HG03025 (cell line): ENCODE results near the gene BCAN.

Experiments
- ATAC-seq: cut with Tn5 transposase; IDR thresholded peaks from one replicate; pipeline ENCODE4 v1.9.1; 2021; ENCODE audit warnings: mild to moderate bottlenecking, moderate library complexity; ENCODE audit not compliant: unreplicated experiment, low FRiP score

BCAN gene

DNA sequence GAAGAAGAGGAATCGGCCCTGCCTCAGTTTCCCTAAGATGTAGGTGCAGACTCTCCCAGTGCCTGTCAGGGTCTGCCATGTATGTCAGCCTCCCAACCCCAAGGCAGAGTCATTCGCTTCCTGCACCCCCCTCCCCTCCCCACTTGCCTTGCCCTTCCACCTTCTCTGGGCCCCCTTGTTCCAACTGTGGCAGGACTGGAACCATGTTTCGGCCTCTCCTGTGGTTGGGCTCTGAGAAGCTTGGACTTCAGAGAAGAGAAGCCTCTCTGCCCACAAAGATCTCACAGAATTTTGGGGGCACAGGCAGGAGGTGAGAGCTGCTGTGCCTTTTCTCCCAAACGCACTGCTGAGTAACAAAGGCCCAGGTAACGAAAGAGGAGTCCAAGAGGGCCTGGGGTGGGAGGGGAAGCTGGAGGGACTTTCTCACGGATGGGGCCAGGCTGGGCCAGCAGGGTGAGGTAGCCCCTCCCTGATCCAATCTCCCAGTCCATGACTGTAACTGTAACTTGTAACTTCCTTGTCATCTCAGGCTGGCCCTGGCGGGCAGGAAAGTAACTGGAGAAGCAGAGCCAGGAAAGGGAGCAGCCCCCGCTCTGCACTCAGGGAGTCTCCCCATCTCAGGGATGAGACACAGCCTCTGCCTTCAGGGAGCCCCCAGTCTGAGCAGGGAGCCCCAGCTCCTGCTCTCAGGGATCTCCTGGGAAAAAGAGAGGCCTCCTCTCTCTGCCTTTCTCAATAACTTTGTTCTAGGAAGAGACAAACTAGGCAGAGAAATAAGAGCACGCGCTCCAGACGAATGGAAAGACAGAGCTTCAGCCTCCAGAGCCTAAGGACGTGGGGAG, 52.2 kb downstream of the BCAN start:
- ATAC-seq, result no peak

DNA sequence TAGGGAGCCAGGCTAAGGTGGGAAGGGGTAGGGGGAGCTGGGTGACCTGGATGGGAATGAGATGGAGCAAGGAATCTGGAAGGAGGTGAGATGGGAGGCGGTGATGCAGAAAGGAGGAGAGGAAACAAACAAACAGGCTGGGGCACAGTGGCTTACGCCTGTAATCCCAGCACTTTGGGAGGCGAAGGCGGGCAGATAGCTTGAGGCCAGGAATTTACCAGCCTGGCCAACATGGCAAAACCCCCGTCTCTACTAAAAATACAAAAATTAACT, 52.7 kb downstream of the BCAN start:
- no peak for ATAC-seq

DNA sequence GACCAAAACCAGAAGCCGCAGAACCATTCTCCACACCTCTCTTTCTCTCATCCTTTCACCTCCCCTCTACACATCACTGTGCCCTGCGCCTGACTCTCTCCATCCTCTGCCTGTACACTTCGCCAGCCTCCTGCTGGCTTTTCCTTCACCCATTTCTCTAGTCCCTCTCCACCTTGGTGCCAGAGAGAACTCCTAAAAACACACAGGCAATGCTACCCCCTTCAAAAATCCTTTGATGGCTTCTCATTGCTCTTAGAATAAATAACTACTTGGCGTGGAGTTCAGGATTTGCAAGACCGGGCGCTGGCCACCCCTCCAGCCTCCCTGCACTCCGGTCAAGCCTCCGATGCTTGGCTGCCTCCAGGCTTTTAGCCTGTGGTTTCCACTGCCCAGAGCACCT, 54.8 kb downstream of the BCAN start:
- no peak for ATAC-seq

DNA sequence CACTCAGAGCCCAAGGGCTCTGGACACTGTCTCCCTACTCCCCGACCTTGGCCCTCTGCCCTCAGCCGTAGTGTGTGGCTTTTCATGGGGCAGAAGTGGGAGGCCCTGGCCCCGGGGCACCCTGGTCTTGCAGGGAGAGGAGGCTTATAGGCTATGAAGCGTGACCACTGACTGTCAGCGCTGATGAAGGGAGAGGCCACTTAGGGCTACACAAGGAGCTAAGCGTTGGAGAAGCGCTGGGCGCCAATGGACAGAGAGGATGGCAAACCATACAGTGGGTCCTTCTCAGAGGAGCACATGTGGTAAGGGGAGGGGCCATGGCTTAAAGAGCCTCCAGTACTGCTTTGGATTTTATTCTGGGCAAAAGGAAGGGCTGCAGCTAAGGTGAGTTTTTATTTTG, 55.6 kb downstream of the BCAN start:
- no peak for ATAC-seq

DNA sequence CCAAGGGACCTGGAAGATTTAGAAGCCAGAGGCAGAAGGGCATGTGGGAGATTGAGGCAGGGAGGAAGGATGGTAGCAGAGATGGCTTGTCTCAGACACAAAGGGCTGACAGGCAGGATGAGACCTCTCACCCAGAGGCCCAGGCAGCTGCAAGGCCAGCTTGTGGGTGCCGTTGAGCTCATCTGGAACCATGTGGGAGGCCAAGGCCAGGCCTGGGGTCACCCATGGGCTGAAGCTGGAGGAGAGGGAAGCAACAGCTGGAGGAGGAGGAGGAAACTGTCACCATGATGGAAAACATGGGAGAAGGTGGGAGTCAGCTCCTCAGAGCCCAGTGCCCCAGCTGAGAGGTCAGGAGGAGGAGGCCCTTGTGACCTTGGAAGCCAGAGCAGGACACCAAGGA, 57.1 kb downstream of the BCAN start:
- no peak for ATAC-seq

DNA sequence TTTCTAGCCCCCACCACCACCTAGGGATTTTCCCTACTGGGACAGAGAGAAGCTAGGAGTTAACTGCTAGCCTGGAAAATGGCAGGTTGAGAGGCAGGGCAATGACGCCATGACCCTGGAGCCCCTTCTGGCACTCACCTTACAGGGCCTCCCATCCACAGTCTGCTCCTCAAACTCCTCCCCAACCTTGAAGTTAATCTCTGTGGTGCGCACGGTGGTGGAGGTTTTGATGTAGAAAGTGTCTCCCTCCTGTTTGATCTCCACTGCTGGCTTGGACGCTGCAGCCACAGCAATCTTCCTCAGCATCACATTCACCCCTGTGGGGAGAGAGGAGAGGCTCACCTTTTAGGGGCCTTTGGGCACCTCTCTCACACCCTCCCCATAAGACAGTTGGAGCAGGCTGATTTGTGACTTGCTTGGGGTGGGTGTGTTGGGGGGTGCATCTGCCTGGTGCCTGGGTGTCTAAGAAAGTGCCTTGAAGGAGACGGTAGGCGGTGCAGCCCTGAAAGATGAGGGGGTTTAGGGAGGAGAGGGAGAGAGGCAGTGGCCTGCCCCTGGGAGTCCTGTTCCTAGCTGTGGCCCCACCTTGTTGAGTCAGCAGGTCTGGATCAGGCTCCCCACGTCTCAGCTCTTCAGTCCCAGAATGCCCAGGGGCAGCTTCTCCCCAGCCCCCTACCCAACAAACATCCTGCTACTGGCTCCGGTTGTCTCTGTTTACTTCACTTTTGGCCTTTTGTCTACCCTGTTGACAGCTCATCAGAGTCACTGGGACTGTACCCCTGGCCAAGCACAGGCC, 59.0 kb downstream of the BCAN start:
- no peak for ATAC-seq

DNA sequence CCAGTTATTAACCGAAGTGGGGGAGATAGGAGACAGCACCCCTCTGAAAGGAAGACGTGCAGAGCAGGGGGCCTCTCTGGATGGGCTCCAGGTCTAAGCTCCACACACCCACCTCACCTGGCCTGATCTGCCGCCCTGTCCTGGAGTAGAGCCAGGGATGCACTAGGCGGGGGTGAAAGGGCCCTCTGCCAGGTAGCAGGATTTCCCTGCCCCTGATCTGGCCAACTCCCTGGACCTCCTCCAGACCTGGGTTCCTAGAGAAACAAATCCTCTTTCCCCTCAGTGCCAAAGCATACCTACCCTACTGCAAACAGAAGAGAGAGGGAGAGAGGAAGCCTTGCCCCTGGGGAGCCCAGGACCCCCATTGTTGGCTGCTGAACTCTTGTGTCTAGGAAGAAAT, 61.4 kb downstream of the BCAN start:
- ATAC-seq, result no peak

DNA sequence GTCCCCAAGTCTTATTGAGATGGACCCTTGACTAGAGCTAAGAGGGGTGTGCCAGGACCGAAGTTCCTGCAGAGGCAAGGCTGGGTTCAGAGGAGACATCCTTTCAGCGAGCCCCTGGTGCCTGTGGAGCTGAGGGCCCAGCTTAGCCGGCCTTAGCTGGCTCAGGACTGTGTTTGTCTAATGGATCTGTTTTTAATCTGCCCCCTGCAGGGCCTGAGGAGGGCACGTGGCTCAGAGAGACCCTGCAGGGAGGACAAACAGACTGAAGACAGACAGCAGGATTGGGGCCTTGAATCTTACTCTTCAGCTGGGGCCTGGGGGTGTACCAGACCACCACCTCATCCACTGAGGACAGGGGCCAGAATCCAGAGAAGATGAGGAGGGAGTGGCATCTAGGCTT, 61.8 kb downstream of the BCAN start:
- ATAC-seq, result no peak

DNA sequence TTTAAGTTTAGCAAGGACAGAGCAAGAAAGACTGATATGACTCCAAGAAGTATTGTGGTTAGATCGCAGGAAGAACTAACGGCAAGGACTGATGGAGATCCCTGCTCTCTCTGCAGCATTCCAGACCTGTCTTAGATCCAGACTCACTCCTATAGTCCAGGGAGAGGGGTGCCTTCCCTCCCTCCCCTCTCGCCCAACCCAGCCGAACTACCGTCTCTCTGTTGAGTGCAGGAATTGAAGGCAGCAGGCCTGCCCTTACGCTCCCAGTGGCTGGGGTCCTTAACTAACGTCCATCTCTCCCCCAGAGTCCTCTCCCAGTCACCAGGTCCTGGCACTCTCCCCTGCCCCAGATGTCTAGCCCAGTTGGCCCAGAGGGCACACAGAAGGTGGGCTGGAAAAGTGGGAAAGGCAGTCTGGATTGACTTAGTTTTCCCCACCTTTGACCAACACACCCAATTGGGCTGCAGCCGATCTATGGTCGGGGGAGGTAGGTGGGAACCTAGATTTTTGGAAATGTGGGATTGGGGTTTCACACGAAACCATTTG, 62.3 kb downstream of the BCAN start:
- no peak for ATAC-seq

DNA sequence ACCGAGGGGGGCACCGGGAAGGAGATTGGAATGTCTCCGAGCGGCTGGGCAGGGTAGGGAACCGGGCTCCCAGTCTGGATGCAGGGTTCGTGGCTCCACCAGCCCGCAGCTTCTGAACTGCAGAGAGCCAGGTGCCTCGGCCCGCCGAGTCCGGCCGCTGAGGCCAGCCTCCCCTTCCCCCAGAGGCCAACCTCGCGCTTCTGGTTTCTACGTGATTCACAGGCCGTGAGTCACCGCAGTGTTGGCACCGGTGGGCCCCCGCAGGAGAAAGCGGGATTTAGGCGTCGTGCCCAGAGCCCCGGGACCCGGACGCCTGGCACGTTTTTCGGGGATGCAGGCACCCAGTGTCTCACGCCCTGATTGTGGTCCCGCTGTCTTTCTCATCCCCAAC, 63.0 kb downstream of the BCAN start:
- ATAC-seq, result no peak

DNA sequence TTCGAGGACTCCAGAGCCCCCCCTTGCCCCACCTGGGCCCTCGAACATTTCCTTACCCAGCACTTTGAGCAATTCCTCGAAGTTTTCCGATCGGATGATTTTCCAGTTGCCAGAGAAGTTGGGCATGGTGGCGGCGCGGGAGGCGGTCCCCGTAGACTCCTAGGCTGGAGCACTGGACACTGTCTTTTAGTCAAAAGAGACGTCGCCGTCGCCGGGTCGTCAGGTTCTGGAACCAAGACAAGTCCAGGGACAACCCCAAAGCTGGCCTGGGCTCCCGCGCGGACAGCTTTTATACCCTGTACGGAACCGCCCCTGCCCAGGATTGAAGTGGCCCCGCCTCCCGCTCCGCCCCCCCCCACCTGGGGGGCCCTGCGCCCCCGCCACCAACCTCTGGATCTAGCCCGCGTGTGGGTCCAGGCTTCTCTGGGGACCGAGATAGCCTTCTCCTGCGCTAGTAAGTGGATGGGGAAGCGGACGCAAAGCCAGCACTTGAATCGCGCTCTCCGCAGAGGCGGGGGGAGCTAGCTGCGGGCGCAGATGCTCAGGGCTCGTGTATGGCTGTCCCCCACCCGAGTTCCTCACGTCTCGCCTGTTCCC, 63.5 kb downstream of the BCAN start, which contains the start of gene CRABP2:
Gene CRABP2 (minus strand): TSS at position 263 of the 597 bp plus-strand sequence. CDS start 137 bp downstream, at position 126.
- ATAC-seq, result no peak

DNA sequence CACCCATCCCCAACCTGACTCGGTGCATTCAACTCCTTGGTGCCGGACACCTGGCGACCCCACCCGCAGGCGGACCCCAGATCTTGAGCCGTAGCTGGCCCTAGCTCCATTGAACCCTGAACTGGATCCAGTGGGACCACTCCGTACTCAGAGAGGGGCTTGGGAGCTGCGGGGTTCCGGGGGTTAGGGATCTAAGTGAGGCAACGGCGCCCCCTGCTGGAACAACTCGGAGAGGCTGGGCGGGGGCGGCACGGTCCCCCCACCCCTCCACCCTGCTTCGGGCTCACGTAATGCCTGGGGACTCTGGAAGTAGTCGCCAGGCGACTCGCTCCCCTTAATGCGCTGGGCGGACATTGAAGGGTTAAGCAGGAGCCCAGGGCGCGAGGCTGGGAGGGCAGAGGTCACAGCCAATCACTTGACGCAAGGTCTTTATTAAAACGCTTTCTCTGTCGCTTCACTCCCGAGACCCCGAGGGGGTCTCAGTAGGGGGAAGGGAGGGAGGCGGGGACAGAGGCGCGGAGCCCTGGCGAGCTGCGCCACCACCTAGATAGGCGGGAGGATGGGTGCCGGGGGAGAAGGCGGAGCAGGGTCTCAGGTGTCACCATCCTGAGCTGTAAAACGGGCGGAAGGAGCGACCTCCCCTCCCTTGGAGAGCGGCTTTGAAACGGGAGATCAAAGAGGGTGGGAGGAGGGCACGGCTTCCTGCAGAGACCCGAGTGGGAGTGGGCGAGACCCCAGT, 64.2 kb downstream of the BCAN start:
- ATAC-seq, result no peak

DNA sequence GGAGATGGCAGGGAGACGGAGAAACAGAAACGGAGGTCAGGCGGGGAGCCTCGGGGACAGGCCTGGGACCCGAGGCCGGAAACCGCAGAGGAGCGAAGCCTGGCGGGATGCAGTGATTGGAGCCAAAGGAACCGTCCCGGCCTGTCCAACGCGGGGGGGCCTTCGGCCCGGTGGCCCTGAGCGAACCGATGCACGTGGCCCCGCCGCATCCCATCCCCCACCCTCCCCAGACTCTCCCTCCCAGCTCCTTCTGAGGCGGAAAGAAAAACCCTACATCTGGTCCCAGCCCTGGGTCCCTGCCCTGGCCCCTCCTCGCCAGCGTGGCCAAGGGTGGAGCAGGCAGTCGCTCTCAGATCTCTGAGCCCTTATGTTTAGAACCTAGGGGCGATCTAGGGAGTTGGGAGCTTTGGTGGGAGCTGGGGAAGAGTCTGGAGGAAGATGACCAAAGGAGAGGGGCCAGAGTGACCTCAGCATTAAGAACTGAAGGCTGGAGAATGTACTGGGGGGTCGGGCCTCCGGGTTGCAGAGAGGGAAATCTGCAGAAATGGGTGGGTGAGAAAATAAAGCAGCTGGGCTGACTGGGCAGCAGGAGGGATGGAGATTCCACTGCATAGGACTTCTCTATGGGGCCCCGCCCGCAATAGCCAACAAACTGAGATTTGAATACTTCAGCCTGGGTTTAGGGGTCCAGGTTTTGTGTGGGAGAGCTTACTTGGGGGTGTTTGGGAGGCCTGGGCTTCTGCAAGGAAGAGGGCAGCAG, 64.9 kb downstream of the BCAN start:
- ATAC-seq, result no peak

DNA sequence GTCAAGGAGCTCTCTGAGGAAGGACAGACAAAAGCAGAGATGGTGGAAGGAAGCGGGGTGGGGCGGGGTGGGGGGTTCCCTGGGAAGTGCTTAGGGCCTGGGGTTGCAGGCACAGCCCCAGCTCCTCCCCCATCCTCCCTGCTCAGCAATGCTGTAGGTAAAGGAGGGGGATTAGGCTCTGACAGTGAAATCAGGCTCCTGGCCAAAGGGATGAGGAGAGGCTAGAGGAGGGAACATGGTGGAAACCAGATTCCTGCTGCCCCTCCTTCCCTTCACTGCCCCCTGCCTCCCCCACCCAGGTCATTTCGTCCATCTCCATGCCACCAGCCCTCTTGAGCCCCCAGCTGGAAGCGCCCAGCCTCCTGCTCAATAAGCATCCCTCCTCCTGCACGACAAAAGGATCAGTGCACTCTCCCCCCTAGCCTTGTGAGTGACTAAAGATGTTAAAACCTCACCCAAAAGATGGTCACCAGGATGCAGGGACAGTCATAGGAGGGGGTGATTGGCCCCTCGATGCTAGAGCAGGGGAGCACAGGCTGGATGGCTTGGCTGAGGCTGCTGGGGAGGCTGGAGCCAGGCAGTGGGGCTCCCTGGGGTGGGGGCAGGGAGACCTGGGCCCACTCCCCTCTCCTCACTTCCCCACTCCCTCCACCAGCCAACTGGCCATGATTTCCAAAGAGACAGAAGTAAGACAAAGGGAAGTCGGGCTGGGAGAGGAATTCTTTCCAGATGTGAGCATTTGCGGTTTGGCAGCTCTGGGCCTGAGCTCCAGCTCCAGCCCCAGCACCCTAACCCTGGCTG, 65.7 kb downstream of the BCAN start:
- ATAC-seq, result no peak

DNA sequence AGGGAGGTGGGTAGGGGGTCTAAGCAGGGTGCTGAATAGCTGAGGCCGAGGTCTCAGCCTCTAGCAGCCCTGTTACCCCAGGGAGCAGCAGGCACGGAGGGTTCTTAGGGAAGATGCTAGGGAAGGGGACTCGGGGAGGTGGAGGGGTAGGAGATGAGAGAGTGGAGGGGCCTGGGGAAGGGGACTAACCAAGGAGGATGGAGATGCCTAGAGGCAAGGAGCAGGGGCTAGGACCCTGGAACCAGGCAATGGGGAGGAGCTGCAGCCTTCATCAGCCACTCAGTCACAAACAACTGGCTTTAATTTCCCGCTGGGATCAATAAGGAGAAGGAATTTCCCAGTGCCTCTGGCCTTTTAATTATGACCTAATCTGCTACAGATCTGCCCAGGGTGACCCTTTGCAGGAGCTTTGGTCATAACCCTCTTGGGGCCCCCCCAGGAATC, 66.3 kb downstream of the BCAN start:
- no peak for ATAC-seq

DNA sequence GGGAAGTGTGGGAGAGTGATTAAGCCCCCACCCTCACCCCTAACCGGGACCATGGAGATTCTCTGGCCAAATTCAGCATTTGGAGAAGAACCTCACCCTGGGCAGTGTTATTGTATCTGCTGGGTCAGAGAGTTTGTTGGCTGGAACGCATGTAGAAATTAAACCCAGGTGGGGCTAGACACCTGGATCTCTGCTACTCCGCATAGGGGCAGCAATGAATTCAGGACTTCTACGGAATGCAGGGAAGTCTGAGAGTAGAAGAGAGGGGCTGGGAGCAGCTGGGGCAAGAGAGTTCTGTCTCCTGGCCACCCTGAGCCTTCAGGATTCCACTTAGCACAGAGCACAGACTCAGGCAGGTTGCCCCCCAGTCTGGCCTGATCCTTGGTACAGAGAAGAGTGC, 67.1 kb downstream of the BCAN start:
- ATAC-seq, result no peak
